Activated naive CD8-positive, alpha-beta T cell (primary cell): ENCODE results near the gene C15orf62.

Experiments used
- H3K27ac Mint-ChIP-seq: one replicate; pipeline ENCODE4 v1.8.0; 2021; ENCODE audit warnings: mixed read lengths
- H3K27me3 Mint-ChIP-seq: one replicate; pipeline ENCODE4 v1.8.0; 2021; ENCODE audit warnings: mixed read lengths
- H3K36me3 Mint-ChIP-seq: one replicate; pipeline ENCODE4 v1.8.0; 2021; ENCODE audit warnings: mixed read lengths
- H3K4me1 Mint-ChIP-seq: one replicate; pipeline ENCODE4 v1.8.0; 2021; ENCODE audit warnings: low read depth, mixed read lengths
- H3K4me3 Mint-ChIP-seq: one replicate; pipeline ENCODE4 v1.8.0; 2021; ENCODE audit warnings: mild to moderate bottlenecking, mixed read lengths
- H3K9me3 Mint-ChIP-seq: one replicate; pipeline ENCODE4 v1.8.0; 2021; ENCODE audit warnings: low read depth, mixed read lengths

C15orf62 gene

DNA sequence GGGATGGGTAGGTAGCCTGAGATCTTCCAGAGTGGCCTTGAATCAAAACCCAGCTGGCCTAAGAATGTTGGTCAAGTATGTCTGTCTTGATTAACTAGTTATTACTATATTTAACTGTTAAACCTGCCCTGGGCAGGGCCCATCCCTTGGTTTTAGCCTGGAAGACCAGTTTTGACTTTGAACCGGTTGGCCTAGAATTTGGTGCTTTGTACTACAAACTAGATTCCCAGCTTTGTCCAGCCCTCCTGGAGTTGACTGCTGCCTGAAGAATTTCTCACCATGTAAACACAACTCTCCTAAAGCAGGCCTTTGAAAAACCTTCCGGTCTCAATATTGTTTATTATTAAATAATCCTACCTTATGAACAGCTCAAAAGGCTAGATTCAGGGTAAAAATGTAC lies 16.0 kb downstream of the C15orf62 start:
- no peak overlapping the region for H3K4me3 Mint-ChIP-seq
- no peaks in the 10 kb centered on the region for H3K9me3 Mint-ChIP-seq
- H3K36me3 Mint-ChIP-seq = no peaks in the 10 kb centered on the region
- H3K4me1 Mint-ChIP-seq = peaks cover 29% of the 10 kb centered on the region
- H3K27me3 Mint-ChIP-seq = no peaks in the 10 kb centered on the region
- no peak overlapping the region for H3K27ac Mint-ChIP-seq

GRCh38 chr15:40787344-40787841 lies 17.6 kb downstream of the C15orf62 start:
- H3K4me1 Mint-ChIP-seq = peaks cover 30% of the 10 kb centered on the region
- peak overlapping the region; percentile 41 for H3K4me3 Mint-ChIP-seq
- peak overlapping the region; percentile 73 for H3K27ac Mint-ChIP-seq
- H3K36me3 Mint-ChIP-seq = no peaks in the 10 kb centered on the region
- no peaks in the 10 kb centered on the region for H3K9me3 Mint-ChIP-seq
- H3K27me3 Mint-ChIP-seq = no peaks in the 10 kb centered on the region

GRCh38 chr15:40787991-40788390 lies 18.2 kb downstream of the C15orf62 start:
- no peaks in the 10 kb centered on the region for H3K36me3 Mint-ChIP-seq
- no peak overlapping the region for H3K4me3 Mint-ChIP-seq
- peak overlapping the region; percentile 73 for H3K27ac Mint-ChIP-seq
- H3K27me3 Mint-ChIP-seq = no peaks in the 10 kb centered on the region
- no peaks in the 10 kb centered on the region for H3K9me3 Mint-ChIP-seq
- H3K4me1 Mint-ChIP-seq = peaks cover 27% of the 10 kb centered on the region

DNA sequence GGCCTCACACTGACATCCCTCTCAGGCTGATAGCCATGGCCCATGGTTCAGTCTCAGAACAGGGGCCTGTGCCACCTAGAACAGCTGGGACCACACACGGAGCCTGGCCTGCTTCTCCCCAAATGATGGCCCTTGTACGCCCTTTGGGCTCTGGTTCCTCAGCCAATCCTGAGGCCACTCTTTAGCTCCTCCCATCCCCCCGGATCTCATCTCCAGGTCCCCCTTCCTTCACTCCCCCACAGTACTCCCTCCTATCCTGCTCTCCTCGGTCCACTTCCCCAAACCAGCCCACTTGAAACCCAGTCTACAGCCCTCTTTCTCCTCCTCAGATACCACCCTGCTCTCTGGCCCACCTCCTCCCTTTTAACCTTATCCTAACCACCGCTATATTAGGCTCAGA lies 19.3 kb downstream of the C15orf62 start:
- H3K36me3 Mint-ChIP-seq = peaks cover 2% of the 10 kb centered on the region
- H3K27ac Mint-ChIP-seq = no peak overlapping the region
- H3K9me3 Mint-ChIP-seq = no peaks in the 10 kb centered on the region
- no peak overlapping the region for H3K4me3 Mint-ChIP-seq
- peaks cover 27% of the 10 kb centered on the region for H3K4me1 Mint-ChIP-seq
- no peaks in the 10 kb centered on the region for H3K27me3 Mint-ChIP-seq

DNA sequence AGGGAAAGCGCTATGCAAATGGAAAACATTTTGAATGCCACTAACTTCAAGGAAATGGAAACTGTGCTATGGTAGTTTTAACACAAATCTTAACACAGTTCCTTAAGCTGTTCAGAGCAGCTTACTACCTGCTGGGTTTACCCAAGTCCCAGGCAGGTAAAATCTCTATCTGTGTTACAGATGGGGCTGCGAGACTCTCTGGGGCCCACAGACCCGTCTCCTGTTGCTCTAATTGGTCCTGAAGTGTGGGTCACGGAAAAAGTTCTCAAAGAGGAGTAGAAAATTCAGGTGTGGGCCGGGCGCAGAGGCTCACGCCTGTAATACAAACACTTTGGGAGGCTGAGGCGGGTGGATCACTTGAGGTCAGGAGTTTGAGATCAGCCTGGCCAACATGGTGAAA lies 20.2 kb downstream of the C15orf62 start:
- Mint-ChIP-seq H3K27ac (no peak overlapping the region), H3K9me3 (no peaks in the 10 kb centered on the region), H3K4me3 (no peak overlapping the region), H3K36me3 (peaks cover 2% of the 10 kb centered on the region), H3K4me1 (peaks cover 27% of the 10 kb centered on the region), H3K27me3 (no peaks in the 10 kb centered on the region)

DNA sequence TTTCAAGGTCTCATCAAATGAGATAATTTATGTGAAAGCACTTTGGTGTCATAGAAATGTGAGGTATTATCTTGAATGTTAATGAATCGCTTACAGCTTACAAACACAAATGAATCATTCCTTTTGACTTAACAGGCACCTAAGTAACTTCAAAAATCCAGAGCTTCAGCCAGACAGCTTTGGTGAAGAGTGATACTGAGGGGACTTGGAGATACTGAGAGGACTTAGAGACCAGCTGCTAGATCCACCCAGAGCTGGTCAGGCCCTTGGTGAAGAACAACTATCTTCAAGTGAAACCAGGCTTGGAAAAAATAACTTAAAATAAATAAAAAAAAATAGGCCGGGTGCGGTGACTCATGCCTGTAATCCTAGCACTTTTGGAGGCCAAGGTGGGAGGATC lies 20.9 kb downstream of the C15orf62 start:
- Mint-ChIP-seq H3K36me3 (peaks cover 2% of the 10 kb centered on the region), H3K4me1 (peaks cover 25% of the 10 kb centered on the region), H3K9me3 (no peaks in the 10 kb centered on the region), H3K27ac (no peak overlapping the region), H3K27me3 (no peaks in the 10 kb centered on the region), H3K4me3 (no peak overlapping the region)

- Mint-ChIP-seq H3K9me3 (no peaks in the 10 kb centered on the region), H3K4me1 (peaks cover 15% of the 10 kb centered on the region), H3K36me3 (peaks cover 2% of the 10 kb centered on the region), H3K27ac (no peak overlapping the region), H3K27me3 (no peaks in the 10 kb centered on the region), H3K4me3 (no peak overlapping the region)
Observed at GRCh38 chr15:40792394-40792793, 22.6 kb downstream of the C15orf62 start.

- no peaks in the 10 kb centered on the region for H3K27me3 Mint-ChIP-seq
- H3K4me3 Mint-ChIP-seq = no peak overlapping the region
- peaks cover 7% of the 10 kb centered on the region for H3K36me3 Mint-ChIP-seq
- H3K27ac Mint-ChIP-seq = peak overlapping the region; percentile 18
- no peaks in the 10 kb centered on the region for H3K9me3 Mint-ChIP-seq
- peaks cover 14% of the 10 kb centered on the region for H3K4me1 Mint-ChIP-seq
Observed at GRCh38 chr15:40793216-40793989, 23.6 kb downstream of the C15orf62 start.

DNA sequence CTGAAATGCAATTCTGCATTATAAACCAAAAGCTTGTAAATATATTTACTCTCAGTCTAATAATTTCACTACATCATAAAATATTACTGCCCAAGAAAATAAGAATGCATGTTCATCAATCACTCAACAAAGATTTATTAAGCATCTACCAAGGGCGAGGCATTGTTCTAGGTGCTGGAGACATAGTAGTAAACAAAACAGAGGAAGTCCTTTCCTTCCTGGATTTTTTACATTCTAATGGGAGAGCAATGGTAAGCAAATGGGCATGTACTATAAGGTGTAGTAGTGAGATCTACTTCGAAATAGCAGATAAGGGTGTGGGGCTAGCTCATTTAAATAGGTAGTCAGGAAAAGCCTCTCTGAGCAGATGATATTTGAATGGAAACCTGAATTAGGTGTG lies 26.3 kb downstream of the C15orf62 start:
- H3K4me3 Mint-ChIP-seq = no peak overlapping the region
- H3K9me3 Mint-ChIP-seq = no peaks in the 10 kb centered on the region
- no peak overlapping the region for H3K27ac Mint-ChIP-seq
- H3K36me3 Mint-ChIP-seq = peaks cover 11% of the 10 kb centered on the region
- H3K27me3 Mint-ChIP-seq = no peaks in the 10 kb centered on the region
- peaks cover 19% of the 10 kb centered on the region for H3K4me1 Mint-ChIP-seq

DNA sequence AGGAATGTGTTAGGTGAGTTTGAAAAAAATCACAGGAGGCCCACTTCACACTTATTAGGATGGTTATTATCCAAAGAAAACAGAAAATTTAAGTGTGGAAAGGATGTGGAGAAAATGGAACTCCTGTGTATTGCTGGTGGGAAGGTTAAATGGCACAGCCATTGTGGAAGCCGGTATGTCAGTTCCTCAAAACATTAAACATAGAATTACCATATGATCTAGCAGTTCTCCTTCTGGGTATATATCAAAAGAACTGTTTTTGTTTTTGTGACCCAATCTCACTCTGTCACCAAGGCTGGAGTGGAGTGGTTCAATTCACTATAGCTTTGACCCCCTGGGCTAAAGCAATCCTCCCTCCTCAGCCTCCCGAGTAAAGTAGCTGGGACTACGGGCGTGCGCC lies 26.7 kb downstream of the C15orf62 start:
- Mint-ChIP-seq H3K27me3 (no peaks in the 10 kb centered on the region), H3K4me1 (peaks cover 21% of the 10 kb centered on the region), H3K9me3 (no peaks in the 10 kb centered on the region), H3K36me3 (peaks cover 13% of the 10 kb centered on the region), H3K4me3 (no peak overlapping the region), H3K27ac (no peak overlapping the region)

- Mint-ChIP-seq H3K27ac (no peak overlapping the region), H3K36me3 (peaks cover 11% of the 10 kb centered on the region), H3K4me3 (no peak overlapping the region), H3K9me3 (no peaks in the 10 kb centered on the region), H3K4me1 (peaks cover 29% of the 10 kb centered on the region), H3K27me3 (no peaks in the 10 kb centered on the region)
Observed at GRCh38 chr15:40799523-40799922, 29.7 kb downstream of the C15orf62 start.

- Mint-ChIP-seq H3K27ac (no peak overlapping the region), H3K4me3 (no peak overlapping the region), H3K27me3 (no peaks in the 10 kb centered on the region), H3K36me3 (peaks cover 9% of the 10 kb centered on the region), H3K9me3 (no peaks in the 10 kb centered on the region), H3K4me1 (peaks cover 36% of the 10 kb centered on the region)
Observed at GRCh38 chr15:40803076-40803475, 33.3 kb downstream of the C15orf62 start.

GRCh38 chr15:40803688-40804087 lies 33.9 kb downstream of the C15orf62 start:
- peaks cover 36% of the 10 kb centered on the region for H3K4me1 Mint-ChIP-seq
- no peaks in the 10 kb centered on the region for H3K9me3 Mint-ChIP-seq

GRCh38 chr15:40806672-40807027 lies 36.9 kb downstream of the C15orf62 start:
- no peaks in the 10 kb centered on the region for H3K27me3 Mint-ChIP-seq
- H3K27ac Mint-ChIP-seq = peak overlapping the region; percentile 100
- H3K4me3 Mint-ChIP-seq = peak overlapping the region; percentile 99
- no peaks in the 10 kb centered on the region for H3K9me3 Mint-ChIP-seq
- H3K36me3 Mint-ChIP-seq = peaks cover 3% of the 10 kb centered on the region
- peaks cover 28% of the 10 kb centered on the region for H3K4me1 Mint-ChIP-seq

More at GRCh38 chr15:40803688-40804087, 33.9 kb downstream of the C15orf62 start:
- peaks cover 4% of the 10 kb centered on the region for H3K36me3 Mint-ChIP-seq
- H3K27me3 Mint-ChIP-seq = no peaks in the 10 kb centered on the region
- no peak overlapping the region for H3K4me3 Mint-ChIP-seq
- H3K27ac Mint-ChIP-seq = no peak overlapping the region

- no peaks in the 10 kb centered on the region for H3K9me3 Mint-ChIP-seq
- peak within 1 kb of the TSS; percentile 99 for H3K4me3 Mint-ChIP-seq
- H3K36me3 Mint-ChIP-seq = peaks cover 4% of the 10 kb centered on the region
- H3K4me1 Mint-ChIP-seq = peaks cover 25% of the 10 kb centered on the region
- H3K27ac Mint-ChIP-seq = peak within 1 kb of the TSS; percentile 100
- no peaks in the 10 kb centered on the region for H3K27me3 Mint-ChIP-seq
Observed at GRCh38 chr15:40807028-40807887, 37.5 kb downstream of the C15orf62 start, which contains the start of the genes DNAJC17 and ZFYVE19. DNAJC17 (minus strand) TSS chr15:40807473; CDS start chr15:40807446, 27 bp downstream. ZFYVE19 (plus strand) TSS chr15:40807089; CDS start chr15:40807590, 501 bp downstream.
